GM21528 (cell line): Measurements from ENCODE around the gene HDLBP.
"Not testable (repeated sequence)": the region's sequence is repeated elsewhere in the genome, so short reads cannot be mapped to it uniquely, and the experiment has no call there.

ENCODE experiments used
- ATAC-seq: cut with Tn5 transposase; IDR thresholded peaks from one replicate; pipeline ENCODE4 v1.9.1; 2021; ENCODE audit warnings: mild to moderate bottlenecking, moderate library complexity; ENCODE audit not compliant: unreplicated experiment, low FRiP score

HDLBP gene

GRCh38 chr2:241200822-241201395, 114.6 kb downstream of the HDLBP start:
- ATAC-seq = no peak

GRCh38 chr2:241199897-241200821, 115.3 kb downstream of the HDLBP start:
- ATAC-seq = no peak

GRCh38 chr2:241199286-241199685, 116.2 kb downstream of the HDLBP start:
- no peak for ATAC-seq

GRCh38 chr2:241198381-241199279, 116.8 kb downstream of the HDLBP start:
- ATAC-seq = no peak

- ATAC-seq = no peak
These were observed 117.5 kb downstream of the HDLBP start for GRCh38 chr2:241197947-241198346.

- not testable (repeated sequence) for ATAC-seq
These were observed 118.2 kb downstream of the HDLBP start for GRCh38 chr2:241197246-241197645.

- no peak for ATAC-seq
These were observed 119.9 kb downstream of the HDLBP start for GRCh38 chr2:241195506-241196130.

GRCh38 chr2:241194811-241195210, 120.7 kb downstream of the HDLBP start:
- no peak for ATAC-seq

GRCh38 chr2:241193271-241193670, 122.2 kb downstream of the HDLBP start:
- ATAC-seq = no peak

GRCh38 chr2:241191081-241191480, 124.4 kb downstream of the HDLBP start:
- ATAC-seq = no peak

GRCh38 chr2:241190291-241190981, 125.0 kb downstream of the HDLBP start:
- ATAC-seq = no peak

- ATAC-seq = no peak
These were observed 125.6 kb downstream of the HDLBP start for GRCh38 chr2:241189856-241190201.

- ATAC-seq = no peak
These were observed 126.2 kb downstream of the HDLBP start for GRCh38 chr2:241189093-241189855.

- ATAC-seq = no peak
These were observed 126.9 kb downstream of the HDLBP start, which contains the start of gene ANO7 for GRCh38 chr2:241188361-241189092. ANO7 (plus strand) TSS chr2:241188677; CDS start chr2:241190064, 1,387 bp downstream.

- no peak for ATAC-seq
These were observed 127.6 kb downstream of the HDLBP start for GRCh38 chr2:241187918-241188234.

- ATAC-seq = no peak
These were observed 128.2 kb downstream of the HDLBP start for GRCh38 chr2:241187101-241187917.

- no peak for ATAC-seq
These were observed 129.5 kb downstream of the HDLBP start for GRCh38 chr2:241185961-241186360.

- ATAC-seq = no peak
These were observed 130.6 kb downstream of the HDLBP start for GRCh38 chr2:241184901-241185300.
